Suprapubic skin (tissue), 3 donors: ENCODE data around the gene ENAH.

Experiments
- EP300 ChIP-seq: sonication (generic); formaldehyde crosslinking; IDR thresholded peaks from one replicate; pipeline ENCODE4 v1.6.1; 2017; ENCODE audit warnings: antibody characterized with exemption
- TF ChIP-seq, protein P1 (sequence below), 2 donors: fragments of 200-600 bp in 1 of 2; fragments of 450-650 bp in 1 of 2; sonication (generic) in 1 of 2; IDR thresholded peaks; one replicate each; pipeline ENCODE4 v1.5.1; 2016 to 2019; ENCODE audit warnings: antibody characterized with exemption in 2 of 2, mild to moderate bottlenecking in 1 of 2, moderate library complexity in 1 of 2

DNA sequence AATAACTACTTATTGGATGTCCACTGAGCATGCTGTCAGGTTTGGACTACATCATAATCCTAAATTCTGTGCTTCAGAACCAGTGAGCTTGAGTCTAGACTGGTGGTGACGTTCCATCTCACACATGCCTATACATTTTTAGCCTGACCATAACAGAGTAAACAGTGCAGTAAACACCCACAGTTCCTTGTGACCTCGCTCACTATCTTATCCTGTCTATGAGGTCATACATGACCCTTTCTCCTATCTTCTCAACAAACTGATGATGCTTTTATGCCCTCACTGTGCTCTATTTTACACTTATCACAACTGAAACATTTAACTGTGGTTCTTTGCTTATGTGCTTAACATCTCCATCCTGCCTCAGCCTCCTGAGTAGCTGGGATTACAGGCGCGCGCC is 91.2 kb downstream of the ENAH start:
- TF ChIP-seq, protein P1, sequence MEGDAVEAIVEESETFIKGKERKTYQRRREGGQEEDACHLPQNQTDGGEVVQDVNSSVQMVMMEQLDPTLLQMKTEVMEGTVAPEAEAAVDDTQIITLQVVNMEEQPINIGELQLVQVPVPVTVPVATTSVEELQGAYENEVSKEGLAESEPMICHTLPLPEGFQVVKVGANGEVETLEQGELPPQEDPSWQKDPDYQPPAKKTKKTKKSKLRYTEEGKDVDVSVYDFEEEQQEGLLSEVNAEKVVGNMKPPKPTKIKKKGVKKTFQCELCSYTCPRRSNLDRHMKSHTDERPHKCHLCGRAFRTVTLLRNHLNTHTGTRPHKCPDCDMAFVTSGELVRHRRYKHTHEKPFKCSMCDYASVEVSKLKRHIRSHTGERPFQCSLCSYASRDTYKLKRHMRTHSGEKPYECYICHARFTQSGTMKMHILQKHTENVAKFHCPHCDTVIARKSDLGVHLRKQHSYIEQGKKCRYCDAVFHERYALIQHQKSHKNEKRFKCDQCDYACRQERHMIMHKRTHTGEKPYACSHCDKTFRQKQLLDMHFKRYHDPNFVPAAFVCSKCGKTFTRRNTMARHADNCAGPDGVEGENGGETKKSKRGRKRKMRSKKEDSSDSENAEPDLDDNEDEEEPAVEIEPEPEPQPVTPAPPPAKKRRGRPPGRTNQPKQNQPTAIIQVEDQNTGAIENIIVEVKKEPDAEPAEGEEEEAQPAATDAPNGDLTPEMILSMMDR (IDR thresholded peaks at IDR 0.05), result no peak
- no peak for TF ChIP-seq EP300
